Mesenteric fat pad (tissue), 1 donor: ENCODE measurements around the gene EIF4EBP3. TPM values are rescaled to one million over a fixed set of nuclear protein-coding genes. Genes with fewer than 3 reads are reported as not detected.
A peak's percentile ranks its signal among the peaks of the same experiment; 100 is the strongest.

Source experiments
- DNase-seq: peaks from one replicate; pipeline ENCODE4 v3.0.0-alpha.2; 2020; ENCODE audit warnings: low spot score
- total RNA-seq: library from RNA; stranded (reverse); fragmentation: NEBNext Ultra II Directional; extraction: Animal tissue kit (Norgen Biotek cat#: 25700); gene quantifications from one replicate; pipeline ENCODE4 v1.2.1, GENCODE V29; 2021
- donor health status: DM: yes; HTN: yes; CAD: no.

The EIF4EBP3 gene
- total RNA-seq, 1 donor from 2014 or later: 22.5 TPM

DNA sequence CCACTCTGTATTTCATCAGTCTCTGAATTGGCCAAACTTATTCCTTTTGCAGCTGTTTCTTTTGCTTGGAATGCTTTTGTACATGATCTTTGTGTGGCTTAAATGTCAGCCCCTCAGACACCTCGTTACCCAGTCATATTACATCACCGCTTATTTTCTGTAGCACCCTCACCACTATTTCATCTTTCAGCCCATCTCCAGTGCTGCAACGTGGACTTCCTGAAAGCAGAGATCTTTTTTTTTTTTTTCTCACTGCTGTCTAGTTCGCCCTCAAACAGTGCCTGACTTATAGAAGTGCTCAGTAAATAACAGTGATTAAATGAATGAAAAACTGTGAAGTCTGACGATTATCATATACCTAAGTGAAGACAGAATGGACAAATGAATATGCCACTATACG lies 9.0 kb downstream of the EIF4EBP3 start:
- no peak for DNase-seq

DNA sequence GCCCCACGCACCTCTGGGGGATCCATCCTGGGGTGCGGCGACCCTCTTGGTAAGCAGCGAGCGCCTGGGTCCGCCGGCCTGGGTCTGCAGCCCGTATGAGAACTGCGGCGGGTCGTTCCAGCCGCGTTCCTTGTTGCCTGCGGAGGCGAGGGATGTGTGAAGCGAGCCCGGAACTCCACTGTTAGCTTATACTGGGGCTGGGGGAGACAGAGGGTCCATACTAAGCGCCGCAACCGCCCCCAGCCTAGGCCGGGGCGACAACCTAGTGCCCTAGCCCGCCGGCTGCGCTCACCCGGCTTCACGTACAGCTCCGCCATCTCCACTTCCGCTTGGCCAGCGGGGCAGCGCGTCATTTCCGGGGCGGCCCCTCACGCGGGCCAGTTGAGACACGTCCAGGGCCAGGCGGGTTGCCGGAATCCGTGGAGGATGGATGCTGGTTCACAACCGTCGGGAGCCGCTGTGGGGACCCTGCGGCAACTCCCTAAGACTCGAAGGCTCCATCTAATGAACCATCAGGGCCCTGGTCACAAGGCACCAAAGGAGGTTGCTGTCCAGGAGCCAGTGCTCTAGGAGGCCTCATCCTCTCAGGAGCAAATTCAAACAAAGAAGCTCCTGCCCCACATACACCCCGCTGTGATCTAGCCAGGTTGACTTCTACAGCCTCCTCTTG lies 9.8 kb downstream of the EIF4EBP3 start, which contains the start of gene SRA1:
TSS of gene SRA1 (minus strand) at position 338 of the 670 bp plus-strand sequence. CDS start at position 317, 21 bp downstream.
- DNase-seq: peak; percentile 99

DNA sequence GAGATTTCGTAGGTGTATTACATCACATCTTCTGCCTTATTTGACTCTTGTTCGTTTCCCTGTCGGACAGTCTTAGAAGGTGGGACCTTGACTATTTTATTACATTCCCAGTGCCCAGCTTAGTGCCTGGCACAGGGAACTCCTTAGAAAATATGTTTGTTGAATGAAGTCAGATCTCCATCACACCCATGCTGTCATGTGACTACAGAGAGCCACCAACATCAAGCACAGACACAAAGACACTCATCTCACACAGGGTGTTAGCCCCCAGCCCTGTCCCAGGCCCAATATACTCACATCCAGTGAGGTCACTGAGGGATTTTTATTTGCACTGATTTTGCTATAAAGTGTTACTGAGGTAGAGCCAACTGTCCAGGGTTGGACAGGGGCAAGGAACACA lies 10.5 kb downstream of the EIF4EBP3 start:
- DNase-seq: no peak

DNA sequence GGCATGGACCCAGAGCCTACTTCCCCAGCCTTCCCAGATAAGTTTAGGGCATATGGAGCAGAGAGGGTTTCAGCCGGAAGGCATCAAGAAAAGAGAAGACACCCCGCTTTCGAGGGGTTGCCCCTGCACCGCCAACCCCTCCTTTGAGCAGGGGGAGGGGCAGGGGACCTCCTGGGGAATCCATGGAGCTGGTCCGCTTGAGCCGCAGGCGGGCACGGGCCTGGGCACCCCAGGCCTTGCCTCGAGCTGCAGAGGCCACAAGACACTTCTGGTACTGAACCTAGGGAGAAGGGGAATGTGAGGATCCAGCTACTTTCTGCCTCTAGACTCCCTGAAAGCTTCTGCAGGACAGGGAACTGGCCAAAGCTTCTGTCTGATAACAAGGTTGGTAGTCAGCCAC lies 11.1 kb downstream of the EIF4EBP3 start:
- DNase-seq: no peak

DNA sequence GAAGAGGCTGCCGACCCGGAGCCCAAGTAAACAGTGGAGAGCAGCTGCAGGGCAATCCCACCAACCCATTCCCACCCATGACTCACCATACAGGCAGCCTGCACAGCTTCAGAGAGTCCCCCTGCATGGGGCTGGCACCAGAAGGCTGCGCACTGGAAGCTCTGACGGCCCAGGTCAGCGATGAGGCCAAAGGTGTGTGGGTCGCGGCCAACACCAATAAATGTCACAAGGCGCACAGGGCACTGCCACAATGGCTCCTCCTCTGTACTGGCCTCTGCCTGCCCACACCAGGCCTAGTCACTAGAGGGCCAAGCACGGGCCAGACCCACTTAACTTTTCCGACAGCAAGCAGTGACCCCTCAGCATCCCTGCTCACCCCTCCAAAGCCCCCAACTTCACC lies 12.8 kb downstream of the EIF4EBP3 start:
- DNase-seq: no peak

DNA sequence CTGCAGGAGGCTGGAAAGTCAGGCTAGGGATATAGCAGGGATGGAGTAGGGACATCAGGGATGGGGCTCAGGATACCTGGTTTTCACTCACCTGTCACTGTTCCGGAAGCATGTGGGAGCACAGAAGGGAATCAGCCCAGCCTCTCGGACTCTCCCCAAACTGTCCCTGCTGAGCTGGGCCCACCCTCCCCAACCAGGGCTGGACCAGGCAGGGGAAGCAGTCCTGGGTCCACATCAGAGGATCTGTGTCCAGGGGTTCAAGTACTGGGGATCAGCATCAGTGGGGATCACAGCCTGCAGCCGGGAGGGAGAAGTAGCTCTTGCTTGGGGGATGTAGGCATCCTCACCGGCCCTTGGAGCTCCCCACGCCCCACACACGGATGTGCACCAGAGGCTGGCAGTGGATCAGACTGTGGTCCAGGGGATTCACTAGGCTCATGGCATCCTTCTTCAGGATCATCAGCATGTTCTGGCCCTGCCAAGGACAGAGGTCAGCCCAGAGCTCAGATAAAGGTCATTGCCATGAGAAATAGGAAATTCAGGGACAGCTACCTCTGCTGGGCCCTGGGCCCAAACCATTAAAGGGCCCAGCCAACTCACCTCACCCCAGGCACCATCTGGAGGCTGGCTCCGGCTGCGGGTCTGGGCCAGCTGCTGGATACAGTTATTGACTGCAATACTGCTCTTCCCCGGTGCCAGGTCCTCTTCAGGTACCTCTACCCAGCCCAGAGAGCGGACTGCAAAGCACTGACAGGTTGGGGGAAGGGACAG lies 14.5 kb downstream of the EIF4EBP3 start:
- DNase-seq: no peak

DNA sequence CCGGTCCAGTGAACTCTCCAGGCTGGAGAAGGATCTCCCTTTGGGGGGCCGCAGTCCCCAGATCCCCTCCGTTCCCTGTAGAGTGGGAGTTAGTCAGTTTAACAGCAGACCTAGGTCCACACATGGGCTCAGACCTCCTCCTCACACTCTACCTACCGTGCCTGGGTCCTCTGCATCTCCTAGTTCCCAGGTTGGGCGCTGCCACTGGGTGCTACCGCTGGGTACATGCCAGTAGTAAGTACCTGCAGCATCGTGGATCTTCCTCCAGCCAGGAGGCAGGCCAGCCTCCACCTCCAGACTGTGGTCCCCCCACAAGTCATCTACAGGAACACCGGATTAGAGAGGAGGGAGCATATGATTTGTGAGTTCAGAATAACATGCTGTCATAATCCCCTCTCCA lies 16.1 kb downstream of the EIF4EBP3 start:
- DNase-seq: no peak

DNA sequence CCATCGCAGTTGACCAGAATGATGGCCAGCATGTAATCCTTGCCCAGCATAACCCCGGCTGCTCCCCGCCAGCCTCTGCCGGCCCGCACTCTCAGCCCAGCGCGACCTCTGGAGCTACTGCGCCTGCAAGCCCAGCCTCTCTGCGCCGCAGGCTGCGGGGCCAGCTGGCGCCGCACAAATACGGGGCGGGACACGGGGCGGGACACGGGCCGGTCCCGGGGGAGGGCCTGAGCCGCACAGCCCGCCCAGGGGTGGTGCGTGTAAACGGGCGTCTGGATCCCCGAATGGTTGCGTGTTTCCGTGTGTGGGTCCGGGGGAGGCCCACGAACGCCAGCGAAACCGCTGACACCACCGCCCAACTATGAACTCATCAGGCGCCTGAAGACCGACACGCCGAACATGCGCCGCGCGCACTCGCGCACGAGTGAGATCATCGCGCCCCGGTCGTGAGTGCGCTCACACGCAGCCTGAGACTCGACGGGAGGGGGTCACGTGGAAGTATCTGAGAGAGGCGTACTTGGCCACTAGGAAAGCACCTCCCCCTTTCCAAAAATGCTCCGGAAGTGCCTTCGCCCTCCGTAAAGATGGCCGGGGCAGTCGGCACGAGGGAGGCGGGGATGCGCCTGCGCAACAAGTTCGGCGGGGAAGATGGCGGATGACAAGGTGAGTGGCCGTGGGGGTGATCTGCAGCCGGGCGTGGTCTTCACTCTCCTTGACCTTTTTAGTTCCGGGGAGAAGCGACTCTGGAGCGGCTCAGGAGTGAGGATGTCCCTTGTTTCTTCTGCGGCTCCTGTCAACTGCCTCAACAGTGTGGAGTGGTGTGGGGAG lies 16.9 kb downstream of the EIF4EBP3 start, which contains the start of the genes APBB3 and SLC35A4:
TSS of gene APBB3 (minus strand) at position 403 of the 828 bp plus-strand sequence. CDS start at position 50, 353 bp downstream.
TSS of gene SLC35A4 (plus strand) at position 633 of the 828 bp plus-strand sequence. CDS start 2,342 bp downstream, outside the sequence.
- DNase-seq: peak; percentile 99

DNA sequence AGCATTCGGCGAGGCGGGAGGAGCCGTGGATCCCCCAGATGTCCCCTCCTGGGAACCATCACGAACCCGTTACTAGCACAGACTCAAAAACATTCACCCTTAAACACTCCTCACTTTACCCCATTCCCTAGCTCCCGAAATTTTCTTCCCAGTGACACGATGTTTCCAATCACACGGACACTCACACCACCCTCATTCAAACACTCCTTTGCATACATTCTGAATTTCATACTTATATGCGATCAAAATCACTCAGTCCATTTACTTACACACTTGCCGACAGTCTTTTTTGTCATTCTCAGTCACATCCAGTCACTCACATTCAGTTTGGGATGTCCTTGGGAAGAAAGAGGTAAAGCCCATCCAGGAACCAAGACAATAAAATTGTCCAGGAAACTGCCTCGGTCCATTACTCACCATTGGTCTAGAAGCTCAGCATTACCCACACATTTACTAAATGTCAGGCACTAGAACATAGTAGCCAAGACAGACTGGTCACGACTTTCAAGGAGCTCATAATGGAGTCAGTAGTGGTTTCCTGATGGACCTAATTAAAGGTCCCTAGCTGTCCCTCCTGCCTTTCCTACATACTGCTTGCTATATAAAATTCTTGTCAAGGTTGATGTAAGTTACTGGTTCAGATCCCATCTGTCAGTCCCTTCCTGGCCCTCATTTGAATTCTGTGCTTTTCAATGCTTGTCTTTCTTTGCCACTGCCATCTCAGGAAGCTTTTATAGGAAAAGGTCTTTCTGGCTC lies 17.7 kb downstream of the EIF4EBP3 start:
- no peak for DNase-seq

DNA sequence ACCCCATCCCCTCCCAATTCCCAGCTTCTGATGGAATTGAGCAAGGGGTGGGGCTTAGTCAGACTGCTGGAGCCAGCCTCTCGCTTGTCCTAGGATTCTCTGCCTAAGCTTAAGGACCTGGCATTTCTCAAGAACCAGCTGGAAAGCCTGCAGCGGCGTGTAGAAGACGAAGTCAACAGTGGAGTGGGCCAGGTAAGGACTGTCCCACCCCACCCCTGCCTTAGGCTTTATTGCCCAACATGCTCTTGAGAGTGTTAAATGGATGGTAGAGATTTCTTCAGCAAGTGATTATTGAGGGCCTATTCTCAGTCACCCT lies 18.3 kb downstream of the EIF4EBP3 start:
- no peak for DNase-seq

DNA sequence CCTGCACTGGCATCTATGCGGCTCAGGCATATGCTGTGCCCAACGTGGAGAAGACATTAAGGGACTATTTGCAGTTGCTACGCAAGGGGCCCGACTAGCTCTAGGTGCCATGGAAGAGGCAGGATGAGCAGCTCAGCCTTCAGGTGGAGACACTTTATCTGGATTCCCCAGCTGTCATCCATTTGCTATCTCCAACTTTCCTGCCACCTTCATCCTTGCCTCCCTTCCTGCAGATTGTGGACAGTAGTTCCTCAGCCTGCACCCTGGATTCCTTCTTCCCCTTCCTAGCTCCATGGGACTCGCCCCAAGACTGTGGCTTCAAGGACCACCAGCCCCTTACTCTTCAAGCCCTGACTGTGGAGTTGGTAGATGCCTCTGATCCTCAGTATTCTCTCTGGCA lies 19.2 kb downstream of the EIF4EBP3 start:
- no peak for DNase-seq

DNA sequence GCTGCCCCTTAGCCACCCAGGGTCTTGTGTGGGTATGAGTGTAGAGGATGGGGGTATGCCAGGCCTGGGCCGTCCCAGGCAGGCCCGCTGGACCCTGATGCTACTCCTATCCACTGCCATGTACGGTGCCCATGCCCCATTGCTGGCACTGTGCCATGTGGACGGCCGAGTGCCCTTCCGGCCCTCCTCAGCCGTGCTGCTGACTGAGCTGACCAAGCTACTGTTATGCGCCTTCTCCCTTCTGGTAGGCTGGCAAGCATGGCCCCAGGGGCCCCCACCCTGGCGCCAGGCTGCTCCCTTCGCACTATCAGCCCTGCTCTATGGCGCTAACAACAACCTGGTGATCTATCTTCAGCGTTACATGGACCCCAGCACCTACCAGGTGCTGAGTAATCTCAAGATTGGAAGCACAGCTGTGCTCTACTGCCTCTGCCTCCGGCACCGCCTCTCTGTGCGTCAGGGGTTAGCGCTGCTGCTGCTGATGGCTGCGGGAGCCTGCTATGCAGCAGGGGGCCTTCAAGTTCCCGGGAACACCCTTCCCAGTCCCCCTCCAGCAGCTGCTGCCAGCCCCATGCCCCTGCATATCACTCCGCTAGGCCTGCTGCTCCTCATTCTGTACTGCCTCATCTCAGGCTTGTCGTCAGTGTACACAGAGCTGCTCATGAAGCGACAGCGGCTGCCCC lies 19.8 kb downstream of the EIF4EBP3 start:
- DNase-seq: no peak

DNA sequence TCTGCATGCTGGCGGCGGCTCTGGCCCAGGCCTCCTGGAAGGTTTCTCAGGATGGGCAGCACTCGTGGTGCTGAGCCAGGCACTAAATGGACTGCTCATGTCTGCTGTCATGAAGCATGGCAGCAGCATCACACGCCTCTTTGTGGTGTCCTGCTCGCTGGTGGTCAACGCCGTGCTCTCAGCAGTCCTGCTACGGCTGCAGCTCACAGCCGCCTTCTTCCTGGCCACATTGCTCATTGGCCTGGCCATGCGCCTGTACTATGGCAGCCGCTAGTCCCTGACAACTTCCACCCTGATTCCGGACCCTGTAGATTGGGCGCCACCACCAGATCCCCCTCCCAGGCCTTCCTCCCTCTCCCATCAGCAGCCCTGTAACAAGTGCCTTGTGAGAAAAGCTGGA lies 20.4 kb downstream of the EIF4EBP3 start:
- DNase-seq: no peak

DNA sequence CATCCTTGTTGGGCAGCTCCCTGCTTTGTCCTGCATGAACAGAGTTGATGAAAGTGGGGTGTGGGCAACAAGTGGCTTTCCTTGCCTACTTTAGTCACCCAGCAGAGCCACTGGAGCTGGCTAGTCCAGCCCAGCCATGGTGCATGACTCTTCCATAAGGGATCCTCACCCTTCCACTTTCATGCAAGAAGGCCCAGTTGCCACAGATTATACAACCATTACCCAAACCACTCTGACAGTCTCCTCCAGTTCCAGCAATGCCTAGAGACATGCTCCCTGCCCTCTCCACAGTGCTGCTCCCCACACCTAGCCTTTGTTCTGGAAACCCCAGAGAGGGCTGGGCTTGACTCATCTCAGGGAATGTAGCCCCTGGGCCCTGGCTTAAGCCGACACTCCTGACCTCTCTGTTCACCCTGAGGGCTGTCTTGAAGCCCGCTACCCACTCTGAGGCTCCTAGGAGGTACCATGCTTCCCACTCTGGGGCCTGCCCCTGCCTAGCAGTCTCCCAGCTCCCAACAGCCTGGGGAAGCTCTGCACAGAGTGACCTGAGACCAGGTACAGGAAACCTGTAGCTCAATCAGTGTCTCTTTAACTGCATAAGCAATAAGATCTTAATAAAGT lies 21.1 kb downstream of the EIF4EBP3 start:
- DNase-seq: no peak

DNA sequence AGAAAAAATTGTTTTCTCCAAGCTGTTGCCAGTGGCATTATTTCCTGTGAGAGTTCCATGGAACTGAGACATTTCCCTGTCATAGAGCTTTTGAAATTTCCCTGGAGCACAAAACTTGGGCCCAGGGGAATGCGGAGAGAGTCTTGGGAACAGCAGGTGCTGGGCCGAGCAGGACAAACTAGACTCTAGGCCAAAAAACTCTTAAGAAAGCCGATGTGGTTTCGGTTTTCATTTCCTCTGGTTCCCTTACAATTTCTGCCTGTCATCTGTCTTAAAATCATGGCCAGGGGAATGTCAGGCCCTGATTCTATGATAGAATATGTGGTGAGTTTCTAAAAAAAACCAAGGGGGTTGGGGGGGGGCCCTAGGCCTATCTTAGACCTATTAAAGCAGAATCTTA lies 21.7 kb downstream of the EIF4EBP3 start:
- DNase-seq: no peak

DNA sequence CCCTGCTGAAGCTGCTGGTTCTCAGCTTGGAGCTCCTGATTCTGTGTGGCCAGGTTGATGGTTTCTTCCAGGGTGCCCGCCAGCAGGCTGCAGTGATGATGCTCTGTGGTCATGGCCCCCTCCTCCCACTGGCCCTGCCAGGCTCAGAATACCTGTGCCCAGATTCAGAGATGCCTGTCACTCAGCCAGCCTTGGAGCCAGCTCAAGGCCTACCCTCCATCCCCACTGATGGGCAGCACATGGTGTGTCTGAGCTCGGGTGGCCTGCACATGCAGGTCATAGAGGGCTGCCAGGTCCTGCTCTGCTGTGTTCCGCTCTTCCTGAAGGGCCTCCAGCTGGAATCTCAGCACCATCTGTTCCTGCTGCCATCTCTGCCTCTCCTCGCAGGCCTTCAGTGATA lies 22.6 kb downstream of the EIF4EBP3 start:
- no peak for DNase-seq

DNA sequence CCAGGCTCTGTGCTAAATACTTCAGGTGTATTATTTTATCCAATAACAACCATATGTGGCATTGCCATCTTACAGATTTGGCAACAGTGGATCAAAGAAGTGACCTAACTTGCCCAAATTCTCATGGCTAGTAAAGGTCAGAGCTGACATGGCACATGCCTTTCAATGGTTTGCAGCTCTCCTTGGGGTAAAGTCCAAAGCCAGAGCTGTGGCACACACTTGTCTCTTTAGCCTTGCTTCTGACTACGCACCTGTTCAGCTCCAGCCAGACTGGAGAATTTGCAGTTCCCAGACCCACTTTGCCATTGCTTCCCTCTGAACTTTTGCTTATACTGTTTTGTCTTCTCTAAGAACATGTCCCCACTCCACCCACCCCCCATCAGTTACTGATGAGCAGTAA lies 23.0 kb downstream of the EIF4EBP3 start:
- DNase-seq: no peak

DNA sequence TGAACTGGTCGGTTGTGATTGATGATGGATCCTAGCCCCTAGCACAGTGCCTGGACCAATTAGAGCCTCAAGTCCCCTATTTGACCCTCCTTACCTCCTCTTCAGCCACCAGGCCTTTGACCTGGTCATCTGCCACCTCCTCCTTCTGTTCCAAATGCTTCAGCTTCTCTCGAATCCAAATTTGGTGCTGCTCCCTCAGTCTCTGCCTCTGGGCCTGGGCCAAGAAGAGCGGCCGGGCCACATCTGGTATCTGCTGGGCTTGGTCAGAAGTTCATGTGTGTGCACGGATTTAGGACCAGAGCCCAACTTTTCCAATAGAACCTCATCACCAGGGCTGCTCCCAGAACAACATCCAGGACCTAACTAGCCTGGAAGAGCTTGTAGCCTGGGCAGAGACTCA lies 23.6 kb downstream of the EIF4EBP3 start:
- no peak for DNase-seq

DNA sequence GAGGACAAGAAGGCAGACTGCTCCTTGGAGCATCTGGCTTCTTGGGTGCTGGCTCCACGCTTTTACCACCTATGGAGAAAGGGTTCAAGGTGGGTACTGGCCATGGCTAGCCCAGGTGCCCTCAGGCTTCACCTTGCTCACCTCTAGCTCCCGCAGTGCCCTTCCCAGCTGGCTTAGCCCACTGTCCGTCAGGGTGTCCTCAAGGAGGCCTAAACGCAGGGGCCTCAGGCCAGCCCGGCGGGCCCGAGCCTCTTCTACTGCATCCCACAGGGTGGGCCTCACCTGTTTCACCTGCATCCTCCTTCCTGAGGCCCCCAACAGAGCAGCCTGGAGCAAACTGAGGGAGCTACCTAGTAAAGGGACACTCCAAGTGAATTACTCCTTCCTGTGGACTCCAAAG lies 26.2 kb downstream of the EIF4EBP3 start:
- DNase-seq: no peak

DNA sequence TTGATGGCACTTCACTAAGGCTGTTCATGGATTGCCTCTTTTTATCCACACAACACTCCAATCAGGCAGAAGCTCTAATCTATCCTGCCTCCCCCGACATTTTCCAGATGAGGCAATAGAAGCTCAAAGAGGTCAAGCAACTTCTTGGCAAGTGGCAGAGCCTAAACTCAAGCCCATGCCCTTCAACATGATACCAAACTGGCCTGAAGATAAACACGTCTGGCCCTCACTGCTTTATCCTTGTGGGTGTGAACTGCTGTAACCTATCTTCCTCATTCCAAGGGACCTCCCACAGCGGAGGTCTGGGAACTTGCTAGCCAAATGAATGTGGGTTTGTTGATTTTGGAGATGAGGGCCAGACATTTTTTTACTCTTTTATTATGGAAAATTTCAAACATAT lies 26.7 kb downstream of the EIF4EBP3 start:
- DNase-seq: no peak
